Activated naive CD4-positive, alpha-beta T cell treated with anti-CD3 and anti-CD28 coated beads, Interleukin-2, amount 50 U/mL, for 24 hours (primary cell): Measurements from ENCODE around the gene TRIM32.
"Not testable (repeated sequence)": the region's sequence is repeated elsewhere in the genome, so short reads cannot be mapped to it uniquely, and the experiment has no call there.

Experiments
- H3K27ac Mint-ChIP-seq: one replicate; pipeline ENCODE4 v1.8.0; 2021; ENCODE audit warnings: mild to moderate bottlenecking, mixed read lengths
- H3K27me3 Mint-ChIP-seq: one replicate; pipeline ENCODE4 v1.8.0; 2021; ENCODE audit warnings: mixed read lengths
- H3K36me3 Mint-ChIP-seq: one replicate; pipeline ENCODE4 v1.8.0; 2021; ENCODE audit warnings: mixed read lengths
- H3K4me1 Mint-ChIP-seq: one replicate; pipeline ENCODE4 v1.8.0; 2021; ENCODE audit warnings: mixed read lengths
- H3K4me3 Mint-ChIP-seq: one replicate; pipeline ENCODE4 v1.8.0; 2021; ENCODE audit warnings: mild to moderate bottlenecking, mixed read lengths
- H3K9me3 Mint-ChIP-seq: one replicate; pipeline ENCODE4 v1.8.0; 2021; ENCODE audit warnings: mixed read lengths

Gene TRIM32

DNA sequence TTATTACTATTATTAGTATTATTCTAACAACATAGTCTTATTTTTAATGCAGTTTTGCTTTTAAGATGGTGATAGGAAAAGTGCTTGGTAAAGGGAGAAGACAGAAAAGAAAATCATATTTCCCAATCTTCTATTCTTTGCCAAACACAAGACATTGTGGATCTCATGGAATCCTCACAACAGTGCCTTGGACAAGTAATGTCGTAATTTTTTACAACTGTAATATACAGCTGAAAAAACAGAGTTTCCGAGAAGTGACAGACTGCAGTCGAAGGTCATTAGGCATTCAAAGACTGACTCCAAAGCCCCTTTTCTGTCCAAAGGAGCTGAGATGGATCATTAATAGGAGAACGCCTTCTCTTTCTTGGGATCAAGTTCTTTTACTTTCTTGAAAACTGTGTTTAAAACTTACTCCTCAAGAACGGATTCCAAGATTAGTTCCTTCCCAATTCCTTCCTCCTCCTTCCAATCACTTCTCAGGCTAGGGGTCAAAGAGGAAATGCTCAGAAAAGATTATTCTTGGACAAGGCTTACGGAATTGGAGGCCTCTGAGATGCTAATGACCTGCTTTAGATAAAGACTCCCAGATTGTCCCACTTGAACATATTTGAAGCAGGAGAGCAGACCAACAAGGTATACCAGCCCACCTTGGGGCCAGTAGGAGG, 24.3 kb upstream of the TRIM32 start:
- Mint-ChIP-seq H3K9me3 (no peaks in the 10 kb centered on the region), H3K4me3 (no peak overlapping the region), H3K27me3 (no peaks in the 10 kb centered on the region), H3K36me3 (no peaks in the 10 kb centered on the region), H3K27ac (no peak overlapping the region), H3K4me1 (no peaks in the 10 kb centered on the region)

GRCh38 chr9:116663581-116663980, 23.5 kb upstream of the TRIM32 start:
- H3K36me3 Mint-ChIP-seq: no peaks in the 10 kb centered on the region
- no peaks in the 10 kb centered on the region for H3K27me3 Mint-ChIP-seq
- no peak overlapping the region for H3K4me3 Mint-ChIP-seq
- H3K4me1 Mint-ChIP-seq: no peaks in the 10 kb centered on the region
- no peaks in the 10 kb centered on the region for H3K9me3 Mint-ChIP-seq
- H3K27ac Mint-ChIP-seq: no peak overlapping the region

DNA sequence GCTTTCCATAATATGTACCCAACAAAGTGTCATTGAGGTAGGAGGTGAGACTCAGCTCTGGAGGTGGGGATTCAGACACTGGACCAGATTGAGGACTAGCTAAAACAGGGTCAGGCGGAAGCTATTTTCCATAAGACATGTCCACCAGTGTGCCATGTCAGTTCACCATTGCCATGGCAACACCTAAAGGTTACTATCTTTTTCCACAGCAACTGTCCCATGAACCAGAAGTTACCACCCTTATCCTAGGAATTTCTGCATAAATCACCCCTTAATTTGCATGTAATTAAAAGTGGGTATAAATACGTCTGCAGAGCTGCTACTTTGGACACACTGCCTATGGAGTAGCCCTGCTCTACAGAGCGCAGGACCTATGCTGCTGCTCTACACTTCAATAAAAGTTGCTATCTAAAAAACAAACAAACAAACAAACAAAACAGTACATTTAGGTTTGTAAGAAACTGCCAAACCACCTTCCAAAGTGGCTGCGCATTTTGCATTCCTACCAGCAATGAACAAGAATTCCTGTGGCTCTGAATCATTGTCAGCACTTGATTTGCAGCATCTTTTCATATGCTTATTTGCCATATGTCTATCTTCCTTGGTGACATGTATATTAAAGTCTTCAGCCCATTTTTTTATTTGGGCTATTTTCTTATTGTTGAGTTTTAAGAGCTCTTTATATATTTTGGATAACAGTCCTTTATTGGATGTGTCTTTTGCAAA, 18.0 kb upstream of the TRIM32 start:
- Mint-ChIP-seq H3K4me1 (no peaks in the 10 kb centered on the region), H3K27me3 (no peaks in the 10 kb centered on the region), H3K9me3 (peaks cover 9% of the 10 kb centered on the region), H3K4me3 (no peak overlapping the region), H3K27ac (no peak overlapping the region), H3K36me3 (peaks cover 8% of the 10 kb centered on the region)

DNA sequence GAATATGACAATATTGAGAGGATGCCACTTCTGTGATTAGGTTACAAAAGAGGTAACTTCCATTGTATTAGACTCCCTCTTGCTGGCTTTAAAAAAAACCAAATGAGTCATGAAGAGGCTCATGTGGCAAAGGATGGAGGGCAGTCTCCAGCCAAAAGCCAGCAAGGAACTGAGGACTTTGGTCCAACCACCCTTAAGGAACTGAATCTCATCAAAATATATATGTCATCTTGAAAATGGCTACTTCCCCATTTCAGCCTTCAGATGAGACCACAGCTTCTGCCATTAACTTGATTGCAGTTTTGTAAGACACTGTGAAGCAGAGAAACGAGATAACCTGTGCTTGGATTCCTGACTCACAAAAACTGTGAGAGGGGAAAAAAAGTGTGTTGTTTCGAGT, 15.5 kb upstream of the TRIM32 start:
- Mint-ChIP-seq H3K4me3 (no peak overlapping the region), H3K36me3 (peaks cover 8% of the 10 kb centered on the region), H3K27me3 (no peaks in the 10 kb centered on the region), H3K4me1 (no peaks in the 10 kb centered on the region), H3K27ac (no peak overlapping the region), H3K9me3 (peaks cover 9% of the 10 kb centered on the region)

DNA sequence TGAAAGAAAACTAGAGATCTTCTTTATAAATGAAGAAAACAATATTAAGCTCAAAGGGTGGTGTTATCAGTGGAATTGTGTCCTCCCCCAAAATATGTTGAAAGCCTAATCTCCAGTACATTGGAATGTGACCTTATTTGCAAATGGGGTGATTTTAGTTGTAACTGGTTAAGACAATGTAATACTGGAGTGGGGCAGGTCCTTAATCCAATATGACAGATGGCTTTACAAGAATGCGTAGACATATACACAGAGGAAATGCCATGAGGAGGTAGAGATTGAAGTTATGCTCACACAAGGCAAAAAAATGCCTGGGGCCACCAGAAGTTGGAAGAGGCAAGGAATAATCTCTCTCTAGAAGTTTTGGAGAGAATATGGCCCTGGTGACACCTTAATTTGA, 13.7 kb upstream of the TRIM32 start:
- peaks cover 9% of the 10 kb centered on the region for H3K9me3 Mint-ChIP-seq
- H3K27me3 Mint-ChIP-seq: no peaks in the 10 kb centered on the region
- H3K4me1 Mint-ChIP-seq: no peaks in the 10 kb centered on the region
- peaks cover 9% of the 10 kb centered on the region for H3K36me3 Mint-ChIP-seq
- no peak overlapping the region for H3K4me3 Mint-ChIP-seq
- H3K27ac Mint-ChIP-seq: no peak overlapping the region

- H3K27ac Mint-ChIP-seq: no peak overlapping the region
- no peaks in the 10 kb centered on the region for H3K4me1 Mint-ChIP-seq
- no peak overlapping the region for H3K4me3 Mint-ChIP-seq
- H3K27me3 Mint-ChIP-seq: no peaks in the 10 kb centered on the region
- peaks cover 9% of the 10 kb centered on the region for H3K36me3 Mint-ChIP-seq
- peaks cover 9% of the 10 kb centered on the region for H3K9me3 Mint-ChIP-seq
Measured at GRCh38 chr9:116674210-116674980, 12.7 kb upstream of the TRIM32 start.

DNA sequence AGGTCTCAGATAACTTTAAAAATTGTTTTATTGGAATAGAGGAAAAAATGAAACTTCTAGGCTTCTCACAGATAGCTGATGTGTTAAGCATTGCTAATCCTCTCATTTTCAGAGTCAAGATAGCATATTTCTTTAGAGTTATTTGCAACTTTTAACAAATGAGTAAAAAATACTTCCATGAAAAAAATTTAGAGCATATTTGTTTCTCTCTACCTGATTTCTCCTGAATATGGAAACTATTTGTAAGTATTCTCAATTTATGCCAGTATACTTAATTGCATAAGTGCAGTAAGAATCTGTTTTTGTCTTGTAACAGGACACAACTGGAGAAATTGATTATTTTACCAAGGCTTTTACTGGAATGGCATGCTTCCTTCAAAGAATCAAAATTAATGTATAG, 3.6 kb upstream of the TRIM32 start:
- Mint-ChIP-seq H3K27me3 (no peaks in the 10 kb centered on the region), H3K27ac (no peak overlapping the region), H3K4me3 (no peak overlapping the region), H3K4me1 (peaks cover 35% of the 10 kb centered on the region), H3K36me3 (no peaks in the 10 kb centered on the region), H3K9me3 (no peaks in the 10 kb centered on the region)

- H3K4me1 Mint-ChIP-seq: peaks cover 51% of the 10 kb centered on the region
- H3K4me3 Mint-ChIP-seq: no peak overlapping the region
Measured at GRCh38 chr9:116685166-116685565, 1.9 kb upstream of the TRIM32 start.

GRCh38 chr9:116686135-116686534, 970 bp upstream of the TRIM32 start:
- no peaks in the 10 kb centered on the region for H3K27me3 Mint-ChIP-seq
- H3K4me1 Mint-ChIP-seq: peaks cover 60% of the 10 kb centered on the region
- peak overlapping the region; percentile 92 for H3K4me3 Mint-ChIP-seq
- no peaks in the 10 kb centered on the region for H3K36me3 Mint-ChIP-seq
- H3K27ac Mint-ChIP-seq: peak overlapping the region; percentile 93
- H3K9me3 Mint-ChIP-seq: no peaks in the 10 kb centered on the region

More at GRCh38 chr9:116685166-116685565, 1.9 kb upstream of the TRIM32 start:
- Mint-ChIP-seq H3K9me3 (no peaks in the 10 kb centered on the region), H3K27me3 (no peaks in the 10 kb centered on the region), H3K27ac (peak overlapping the region; percentile 41), H3K36me3 (no peaks in the 10 kb centered on the region)

- Mint-ChIP-seq H3K36me3 (no peaks in the 10 kb centered on the region), H3K9me3 (no peaks in the 10 kb centered on the region), H3K27me3 (no peaks in the 10 kb centered on the region), H3K4me3 (peak overlapping the region; percentile 92), H3K27ac (peak overlapping the region; percentile 93), H3K4me1 (peaks cover 65% of the 10 kb centered on the region)
Measured at GRCh38 chr9:116686693-116687073, 422 bp upstream of the TRIM32 start.

DNA sequence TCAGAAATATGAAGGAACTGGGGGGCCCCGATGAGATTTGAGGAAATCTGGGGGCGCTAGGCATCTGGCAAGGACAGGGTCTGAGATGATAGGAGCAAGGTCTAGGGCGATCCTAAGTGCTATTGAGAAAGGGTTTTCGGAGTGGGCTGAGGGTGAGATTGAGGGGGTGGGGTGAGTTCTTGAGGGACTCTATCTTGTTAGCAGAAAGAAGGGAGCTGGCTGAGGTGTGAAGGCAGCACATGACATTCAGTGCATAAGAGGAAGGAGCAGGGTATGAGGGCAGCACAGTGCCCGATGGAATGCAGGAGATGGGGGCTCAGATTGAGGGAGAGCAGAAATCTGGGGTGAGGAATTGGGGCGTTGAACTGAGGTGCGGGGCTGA, 640 bp downstream of the TRIM32 start:
- Mint-ChIP-seq H3K4me3 (peak overlapping the region; percentile 92), H3K27me3 (no peaks in the 10 kb centered on the region), H3K36me3 (no peaks in the 10 kb centered on the region), H3K4me1 (peaks cover 76% of the 10 kb centered on the region), H3K9me3 (no peaks in the 10 kb centered on the region), H3K27ac (peak overlapping the region; percentile 75)

DNA sequence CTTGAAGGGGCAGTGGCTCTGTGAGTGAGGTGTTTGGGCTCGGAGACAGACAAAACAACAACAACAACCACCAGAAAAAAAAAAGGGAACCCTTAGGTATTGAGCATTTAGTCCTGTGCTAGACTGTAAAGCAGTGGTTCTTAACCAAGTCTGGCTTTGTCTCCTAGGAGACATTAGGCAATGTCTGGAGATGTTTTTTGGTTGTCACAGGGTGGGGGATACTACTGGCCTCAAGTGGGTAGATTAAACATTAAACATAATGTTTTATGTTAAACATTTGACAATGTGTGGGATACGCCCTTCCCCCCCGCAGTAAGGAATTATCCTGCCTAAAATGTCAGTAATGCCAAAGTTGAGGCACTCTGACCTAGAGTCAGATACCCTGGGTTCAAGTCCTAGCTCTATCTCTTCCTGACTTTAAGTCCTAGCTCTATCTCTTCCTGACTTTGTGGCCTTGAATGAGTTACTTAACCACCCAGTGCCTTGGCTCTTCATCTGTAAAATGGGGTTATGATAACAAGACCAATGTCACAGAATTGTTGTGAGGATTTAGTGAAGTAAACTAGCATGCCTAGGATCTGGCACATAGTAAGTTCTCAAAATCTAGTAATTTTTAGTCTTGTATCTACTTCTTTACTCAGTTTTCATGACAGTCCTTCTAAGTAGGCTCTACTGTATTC, 1.8 kb downstream of the TRIM32 start:
- peaks cover 87% of the 10 kb centered on the region for H3K4me1 Mint-ChIP-seq
- H3K27me3 Mint-ChIP-seq: no peaks in the 10 kb centered on the region
- H3K9me3 Mint-ChIP-seq: no peaks in the 10 kb centered on the region
- H3K36me3 Mint-ChIP-seq: no peaks in the 10 kb centered on the region
- peak overlapping the region; percentile 92 for H3K4me3 Mint-ChIP-seq
- peak overlapping the region; percentile 2 for H3K27ac Mint-ChIP-seq

DNA sequence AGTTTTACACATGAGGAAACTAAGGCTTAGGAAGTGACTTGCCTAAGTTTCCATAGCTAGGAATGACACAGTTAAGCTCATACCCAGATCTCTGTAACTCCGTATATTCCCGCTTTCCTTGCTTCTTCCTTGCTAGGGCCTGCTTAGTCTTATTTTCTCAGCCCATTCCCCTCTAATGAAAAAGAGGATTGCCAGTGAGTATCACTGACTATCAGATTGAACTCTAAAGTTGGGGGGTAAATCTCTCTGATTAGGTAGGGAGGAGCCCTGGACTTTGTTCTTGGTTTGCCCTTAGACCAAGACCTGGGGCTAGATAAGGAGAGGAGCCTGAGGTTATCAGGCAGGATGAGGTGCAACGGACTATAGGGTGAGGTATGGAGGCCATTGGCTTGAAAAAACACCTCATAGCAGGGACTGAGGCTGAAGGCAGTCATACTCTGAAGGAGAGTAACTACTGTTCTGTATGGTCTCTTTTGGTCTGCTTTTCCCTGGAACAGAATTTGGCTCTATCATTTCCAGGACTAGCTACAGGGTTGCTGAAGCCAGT, 2.5 kb downstream of the TRIM32 start:
- H3K27me3 Mint-ChIP-seq: no peaks in the 10 kb centered on the region
- peak overlapping the region; percentile 2 for H3K27ac Mint-ChIP-seq
- peaks cover 85% of the 10 kb centered on the region for H3K4me1 Mint-ChIP-seq
- no peaks in the 10 kb centered on the region for H3K36me3 Mint-ChIP-seq
- H3K9me3 Mint-ChIP-seq: no peaks in the 10 kb centered on the region
- H3K4me3 Mint-ChIP-seq: peak overlapping the region; percentile 71

DNA sequence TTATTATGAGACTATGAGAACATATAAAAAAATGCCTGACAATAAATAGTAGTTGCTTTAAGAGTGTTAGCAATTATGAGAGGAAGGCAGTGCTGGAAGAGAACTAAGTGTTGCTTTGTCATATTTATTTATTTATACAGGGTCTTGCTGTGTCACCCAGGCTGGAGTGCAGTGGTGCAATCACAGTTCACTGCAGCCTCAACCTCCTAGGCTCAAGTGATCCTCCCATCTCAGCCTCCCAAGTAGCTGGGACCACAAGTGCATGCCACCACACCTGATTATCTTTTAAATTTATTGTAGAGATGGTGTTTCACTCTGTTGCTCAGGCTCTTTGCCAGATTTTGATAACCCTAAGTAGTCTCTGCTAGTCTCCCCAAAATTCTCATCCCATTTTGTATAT, 3.7 kb downstream of the TRIM32 start:
- not testable (repeated sequence) for H3K36me3 Mint-ChIP-seq, H3K27me3 Mint-ChIP-seq, H3K9me3 Mint-ChIP-seq, H3K27ac Mint-ChIP-seq, H3K4me3 Mint-ChIP-seq
- H3K4me1 Mint-ChIP-seq: peaks cover 77% of the 10 kb centered on the region

- H3K36me3 Mint-ChIP-seq: peaks cover 8% of the 10 kb centered on the region
Measured at GRCh38 chr9:116691607-116692006, 4.5 kb downstream of the TRIM32 start.

More at GRCh38 chr9:116691607-116692006, 4.5 kb downstream of the TRIM32 start:
- H3K27me3 Mint-ChIP-seq: no peaks in the 10 kb centered on the region
- H3K9me3 Mint-ChIP-seq: no peaks in the 10 kb centered on the region
- peaks cover 77% of the 10 kb centered on the region for H3K4me1 Mint-ChIP-seq
- no peak overlapping the region for H3K4me3 Mint-ChIP-seq
- no peak overlapping the region for H3K27ac Mint-ChIP-seq
